ENCODE measurements around the gene ZNF81.

Gene ZNF81

DNA sequence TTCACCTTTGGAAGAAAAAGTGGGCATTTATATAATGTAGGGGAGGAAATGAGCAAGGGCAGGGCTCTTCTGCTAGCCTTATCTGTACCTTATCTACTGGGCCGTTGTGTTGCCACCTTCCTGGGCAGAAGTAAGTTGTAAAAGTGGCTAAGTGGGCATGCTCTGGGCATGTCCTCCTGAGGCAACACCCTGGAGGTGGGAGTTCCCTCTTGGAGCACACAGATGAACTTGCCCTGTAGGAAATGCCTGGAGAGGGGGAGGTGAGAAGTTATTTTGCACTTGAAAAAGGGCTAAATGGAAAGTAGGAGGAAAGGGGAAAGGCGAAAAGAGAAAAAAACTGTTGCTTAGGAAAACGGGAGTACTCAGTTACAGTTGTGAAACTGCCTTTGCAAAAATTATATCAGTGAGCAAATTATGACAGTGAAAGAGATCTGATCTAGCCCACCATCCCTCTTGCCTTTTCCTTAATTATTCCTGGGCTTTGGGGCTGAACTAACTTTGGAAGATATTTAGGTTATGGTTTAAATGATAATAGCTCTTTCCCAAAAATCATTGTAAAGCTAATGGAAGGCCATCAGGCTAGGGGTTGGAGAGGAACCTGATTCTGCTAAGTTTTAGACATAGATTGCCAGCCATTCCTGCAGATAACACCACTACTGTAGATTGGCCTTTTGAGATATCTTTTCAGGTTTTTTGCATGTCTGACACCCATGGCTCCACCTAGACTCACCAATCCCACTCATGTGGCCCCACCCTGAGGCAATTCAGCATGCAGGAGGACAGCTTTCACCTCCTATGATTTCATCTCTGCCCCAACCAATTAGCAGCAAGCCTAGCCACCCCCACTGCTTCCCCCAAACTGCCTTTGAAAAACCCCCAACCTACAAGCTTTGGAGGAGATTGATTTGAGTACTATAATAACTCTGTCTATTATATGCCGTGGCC lies 20.5 kb upstream of the ZNF81 start:
- TF ChIP-seq, protein P1, sequence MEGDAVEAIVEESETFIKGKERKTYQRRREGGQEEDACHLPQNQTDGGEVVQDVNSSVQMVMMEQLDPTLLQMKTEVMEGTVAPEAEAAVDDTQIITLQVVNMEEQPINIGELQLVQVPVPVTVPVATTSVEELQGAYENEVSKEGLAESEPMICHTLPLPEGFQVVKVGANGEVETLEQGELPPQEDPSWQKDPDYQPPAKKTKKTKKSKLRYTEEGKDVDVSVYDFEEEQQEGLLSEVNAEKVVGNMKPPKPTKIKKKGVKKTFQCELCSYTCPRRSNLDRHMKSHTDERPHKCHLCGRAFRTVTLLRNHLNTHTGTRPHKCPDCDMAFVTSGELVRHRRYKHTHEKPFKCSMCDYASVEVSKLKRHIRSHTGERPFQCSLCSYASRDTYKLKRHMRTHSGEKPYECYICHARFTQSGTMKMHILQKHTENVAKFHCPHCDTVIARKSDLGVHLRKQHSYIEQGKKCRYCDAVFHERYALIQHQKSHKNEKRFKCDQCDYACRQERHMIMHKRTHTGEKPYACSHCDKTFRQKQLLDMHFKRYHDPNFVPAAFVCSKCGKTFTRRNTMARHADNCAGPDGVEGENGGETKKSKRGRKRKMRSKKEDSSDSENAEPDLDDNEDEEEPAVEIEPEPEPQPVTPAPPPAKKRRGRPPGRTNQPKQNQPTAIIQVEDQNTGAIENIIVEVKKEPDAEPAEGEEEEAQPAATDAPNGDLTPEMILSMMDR (IDR thresholded peaks at IDR 0.05; ENCODE audit: low read depth, low read length, missing control alignments), result no peak
- in situ Hi-C loops (cut with HindIII; ENCODE audit: low pct_ligation_motif_present, low sequenced_read_pairs), result no loop called here
- H3K27ac ChIP-seq, result no peak overlapping the region
- H3K36me3 ChIP-seq (replicated peaks), result no peaks in the 10 kb centered on the region
- DNase-seq, result no peak
- no peaks in the 10 kb centered on the region for H3K27me3 ChIP-seq (replicated peaks)
- no peak overlapping the region for H3K4me3 ChIP-seq (ENCODE audit: low read depth, low read length)

DNA sequence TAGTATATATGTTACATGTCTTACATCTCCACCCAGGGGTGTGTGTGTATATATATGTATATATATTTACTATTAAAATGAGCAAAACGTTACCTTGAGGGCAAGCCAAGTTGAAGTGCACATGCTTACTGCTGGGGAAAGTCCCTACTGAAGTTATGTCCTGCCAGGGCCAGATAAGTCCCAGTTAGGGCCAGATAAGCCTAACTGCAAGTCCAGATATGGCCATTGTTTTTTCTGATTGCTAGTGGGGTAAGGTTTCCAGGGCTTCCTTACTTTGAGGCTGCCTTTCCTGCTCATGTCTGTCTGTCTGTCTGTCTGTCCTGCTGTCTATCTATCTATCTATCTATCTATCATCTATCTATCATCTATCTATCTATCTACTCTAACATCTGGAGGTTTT lies 19.3 kb upstream of the ZNF81 start:
- TF ChIP-seq, protein P1 (IDR thresholded peaks at IDR 0.05; ENCODE audit: low read depth, low read length, missing control alignments), result no peak
- no peak overlapping the region for H3K27ac ChIP-seq
- DNase-seq, result no peak
- in situ Hi-C loops (cut with HindIII; ENCODE audit: low pct_ligation_motif_present, low sequenced_read_pairs), result no loop called here
- no peak overlapping the region for H3K4me3 ChIP-seq (ENCODE audit: low read depth, low read length)
- H3K36me3 ChIP-seq (replicated peaks), result no peaks in the 10 kb centered on the region
- no peaks in the 10 kb centered on the region for H3K27me3 ChIP-seq (replicated peaks)

DNA sequence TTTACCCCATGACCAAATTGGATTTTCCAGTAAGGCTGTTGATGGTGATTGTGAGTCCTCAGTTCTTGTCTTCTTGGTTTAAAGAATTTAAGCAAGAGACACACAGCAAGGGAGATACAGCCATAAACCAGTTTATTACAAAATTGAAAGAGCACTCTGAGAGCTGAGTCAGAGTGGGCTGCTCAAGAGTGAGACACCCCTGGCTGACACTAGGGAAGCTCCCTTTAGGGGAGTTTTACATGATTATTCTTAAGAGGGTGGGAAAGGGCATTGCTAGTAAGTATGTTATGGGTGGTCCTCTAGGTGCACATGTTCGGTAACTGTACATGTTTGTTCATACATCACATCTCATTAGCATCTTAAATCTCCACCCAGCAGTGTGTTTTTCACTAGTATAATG lies 18.8 kb upstream of the ZNF81 start:
- H3K27ac ChIP-seq, result no peak overlapping the region
- TF ChIP-seq, protein P1 (IDR thresholded peaks at IDR 0.05; ENCODE audit: low read depth, low read length, missing control alignments), result no peak
- no peak for DNase-seq
- H3K4me3 ChIP-seq (ENCODE audit: low read depth, low read length), result no peak overlapping the region
- H3K36me3 ChIP-seq (replicated peaks), result no peaks in the 10 kb centered on the region
- in situ Hi-C loops (cut with HindIII; ENCODE audit: low pct_ligation_motif_present, low sequenced_read_pairs), result no loop called here
- H3K27me3 ChIP-seq (replicated peaks), result no peaks in the 10 kb centered on the region

DNA sequence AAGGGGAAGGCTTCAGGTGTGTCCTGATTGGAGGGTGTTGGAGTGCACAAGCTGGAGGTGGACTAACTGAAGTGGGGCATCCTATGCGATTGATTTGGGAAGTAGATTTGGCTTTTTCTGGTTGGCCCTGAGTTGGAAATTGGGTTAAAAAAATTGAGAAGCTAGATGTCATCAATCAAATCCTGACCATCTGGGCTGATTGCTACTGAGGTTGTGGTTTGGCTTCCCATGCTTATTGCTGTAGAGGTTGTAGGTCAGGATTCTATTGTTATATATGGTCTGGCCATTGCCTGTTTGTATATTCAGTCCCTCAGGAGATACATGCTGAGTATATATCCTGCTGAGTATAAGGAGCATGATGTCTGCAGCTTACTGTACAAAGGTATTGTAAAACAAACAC lies 7.7 kb upstream of the ZNF81 start:
- no peak for DNase-seq
- Histone ChIP-seq H3K4me3 (ENCODE audit: low read depth, low read length) (no peak overlapping the region), H3K36me3 (replicated peaks) (no peaks in the 10 kb centered on the region), H3K27me3 (replicated peaks) (no peaks in the 10 kb centered on the region), H3K27ac (no peak overlapping the region)
- TF ChIP-seq, protein P1 (IDR thresholded peaks at IDR 0.05; ENCODE audit: low read depth, low read length, missing control alignments), result no peak
- in situ Hi-C loops (cut with HindIII; ENCODE audit: low pct_ligation_motif_present, low sequenced_read_pairs), result no loop called here

DNA sequence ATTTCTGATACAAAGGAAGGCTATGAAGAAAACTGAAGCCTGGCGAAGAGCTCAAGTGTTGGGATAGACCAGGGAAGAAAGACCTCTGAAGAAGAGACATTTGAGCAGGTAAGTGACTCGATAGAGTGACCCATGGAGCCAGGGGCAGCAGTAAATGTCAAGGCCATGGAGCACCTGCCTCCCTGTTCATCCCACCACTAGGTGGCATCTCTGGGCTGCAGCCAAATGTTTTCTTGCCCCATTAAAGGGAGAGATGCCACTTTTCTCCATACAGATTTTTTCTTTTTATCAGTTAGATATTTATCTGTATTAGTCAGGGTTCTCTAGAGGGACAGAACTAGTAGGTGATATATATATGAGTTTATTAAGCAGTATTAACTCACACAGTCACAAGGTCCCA lies 4.9 kb upstream of the ZNF81 start:
- Histone ChIP-seq H3K27me3 (replicated peaks) (no peaks in the 10 kb centered on the region), H3K4me3 (ENCODE audit: low read depth, low read length) (no peak overlapping the region), H3K27ac (no peak overlapping the region), H3K36me3 (replicated peaks) (no peaks in the 10 kb centered on the region)
- in situ Hi-C loops (cut with HindIII; ENCODE audit: low pct_ligation_motif_present, low sequenced_read_pairs), result no loop called here
- no peak for DNase-seq
- TF ChIP-seq, protein P1 (IDR thresholded peaks at IDR 0.05; ENCODE audit: low read depth, low read length, missing control alignments), result peak; percentile 73
